Left lung (tissue), 10 donors: ENCODE results near the gene FRMD1. TPM values are rescaled to one million over a fixed set of nuclear protein-coding genes. Genes with fewer than 3 reads are reported as not detected.

Experiments used
- ATAC-seq: fragments of 200-7000 bp; cut with Tn5 transposase; one replicate; pipeline ENCODE4 v1.9.1; 2020; ENCODE audit warnings: moderate library complexity
- DNase-seq, 4 donors: peaks; one replicate each; pipeline ENCODE4 v3.0.0-alpha.2; 2013 to 2020
- H3K27ac ChIP-seq, 2 donors: fragments of 200-600 bp; sonication (generic) in 1 of 2; one replicate each; pipeline versions ENCODE4 v1.5.0 to v1.8.0; 2020 to 2021
- H3K27me3 ChIP-seq, 2 donors: fragments of 200-600 bp; sonication (generic) in 1 of 2; one replicate each; pipeline versions ENCODE4 v1.5.0 to v1.8.0; 2020 to 2021
- H3K36me3 ChIP-seq, 2 donors: fragments of 200-600 bp; sonication (generic) in 1 of 2; one replicate each; pipeline versions ENCODE4 v1.5.0 to v1.8.0; 2020 to 2021
- H3K4me1 ChIP-seq, 2 donors: fragments of 200-600 bp; one replicate each; pipeline ENCODE4 v1.8.0; 2021
- H3K4me3 ChIP-seq, 2 donors: fragments of 200-600 bp; sonication (generic) in 1 of 2; one replicate each; pipeline versions ENCODE4 v1.5.0 to v1.8.0; 2020 to 2021; ENCODE audit warnings: mild to moderate bottlenecking in 1 of 2
- H3K9me3 ChIP-seq, 2 donors: fragments of 200-600 bp; sonication (generic) in 1 of 2; one replicate each; pipeline versions ENCODE4 v1.5.0 to v1.8.0; 2020 to 2021
- CTCF ChIP-seq, 2 donors: fragments of 200-600 bp; sonication (generic) in 1 of 2; IDR thresholded peaks; one replicate each; pipeline versions ENCODE4 v1.5.0 to v1.8.0; 2021; ENCODE audit warnings: antibody characterized with exemption in 2 of 2
- intact Hi-C, 2 donors: fragments of 100-400 bp; cut with DNase I; formaldehyde crosslinking; loops; one replicate each; pipeline versions ENCODE4 v1.11.2 to v1.14.2; 2022
- polyA plus RNA-seq, 6 donors: library from polyadenylated mRNA; unstranded; fragments of 120-200 nt; gene quantifications; one replicate each; pipeline ENCODE4 v1.2.1, GENCODE V29; 2013; ENCODE audit not compliant: insufficient read length in 6 of 6
- total RNA-seq, 2 donors: library from RNA; stranded (reverse); fragmentation: NEBNext Ultra II Directional; extraction: Animal tissue kit (Norgen Biotek cat#: 25700); gene quantifications; one replicate each; pipeline ENCODE4 v1.2.1, GENCODE V29; 2021
- donor health status: DM: no; HTN: yes; CAD: no.
- donor health status: DM: no; HTN: no; CAD: no.

FRMD1 gene
- total and polyA plus RNA-seq, 8 donors = 3.4 to 7.2 (median 6.0) TPM; not detected in 2

GRCh38 chr6:168091381-168092264 is 12.6 kb upstream of the FRMD1 start:
- no peaks in the 10 kb centered on the region for H3K4me1 ChIP-seq
- intact Hi-C loops = no loop called here

GRCh38 chr6:168090706-168091105 is 11.7 kb upstream of the FRMD1 start:
- no peak overlapping the region for H3K4me3 ChIP-seq
- TF ChIP-seq CTCF (IDR thresholded peaks at IDR 0.05) = no peak
- no peaks in the 10 kb centered on the region for H3K36me3 ChIP-seq
- DNase-seq (peak in 1 of 4 donors; percentile 26), ATAC-seq (no peak)
- H3K27me3 ChIP-seq = no peaks in the 10 kb centered on the region
- no peak overlapping the region for H3K27ac ChIP-seq
- no peaks in the 10 kb centered on the region for H3K9me3 ChIP-seq
- no peaks in the 10 kb centered on the region for H3K4me1 ChIP-seq
- intact Hi-C loops = no loop called here

More at GRCh38 chr6:168091381-168092264, 12.6 kb upstream of the FRMD1 start:
- DNase-seq (peak in 1 of 4 donors; percentile 68), ATAC-seq (no peak)
- no peaks in the 10 kb centered on the region for H3K36me3 ChIP-seq
- H3K9me3 ChIP-seq = no peaks in the 10 kb centered on the region
- no peak for TF ChIP-seq CTCF (IDR thresholded peaks at IDR 0.05)
- no peak overlapping the region for H3K27ac ChIP-seq
- H3K4me3 ChIP-seq = no peak overlapping the region
- H3K27me3 ChIP-seq = no peaks in the 10 kb centered on the region

GRCh38 chr6:168090064-168090690 is 11.2 kb upstream of the FRMD1 start:
- Histone ChIP-seq H3K36me3 (no peaks in the 10 kb centered on the region), H3K27ac (no peak overlapping the region), H3K9me3 (no peaks in the 10 kb centered on the region), H3K4me1 (no peaks in the 10 kb centered on the region), H3K27me3 (no peaks in the 10 kb centered on the region), H3K4me3 (no peak overlapping the region)
- DNase-seq (peak in 1 of 4 donors; percentile 55), ATAC-seq (no peak)
- intact Hi-C loops = no loop called here
- no peak for TF ChIP-seq CTCF (IDR thresholded peaks at IDR 0.05)

GRCh38 chr6:168089186-168090063 is 10.4 kb upstream of the FRMD1 start:
- Histone ChIP-seq H3K4me1 (no peaks in the 10 kb centered on the region), H3K9me3 (no peaks in the 10 kb centered on the region), H3K4me3 (no peak overlapping the region), H3K27me3 (no peaks in the 10 kb centered on the region), H3K36me3 (no peaks in the 10 kb centered on the region), H3K27ac (no peak overlapping the region)
- intact Hi-C loops = no loop called here
- no peak for ATAC-seq
- TF ChIP-seq CTCF (IDR thresholded peaks at IDR 0.05) = no peak
- DNase-seq = peak in 1 of 4 donors; percentile 60
